C1 segment of cervical spinal cord (tissue), 14 donors: ENCODE results near the gene WWOX.

Experiments used
- DNase-seq, 14 donors: peaks; one replicate each; lab custom pipeline; 2025; lab: John Stamatoyannopoulos, UW

WWOX gene

GRCh38 chr16:79008036-79008868, 908.8 kb downstream of the WWOX start:
- no peak for DNase-seq

GRCh38 chr16:79008869-79009179, 909.4 kb downstream of the WWOX start:
- DNase-seq: no peak

GRCh38 chr16:79009896-79010295, 910.4 kb downstream of the WWOX start:
- no peak for DNase-seq

GRCh38 chr16:79011282-79011681, 911.8 kb downstream of the WWOX start:
- DNase-seq: no peak

- no peak for DNase-seq
Observed at GRCh38 chr16:79012671-79013434, 913.4 kb downstream of the WWOX start.

- no peak for DNase-seq
Observed at GRCh38 chr16:79013930-79014660, 914.6 kb downstream of the WWOX start.

- DNase-seq: no peak
Observed at GRCh38 chr16:79018650-79019429, 919.4 kb downstream of the WWOX start.

- DNase-seq: no peak
Observed at GRCh38 chr16:79019431-79019830, 920.0 kb downstream of the WWOX start.

- no peak for DNase-seq
Observed at GRCh38 chr16:79021991-79022630, 922.7 kb downstream of the WWOX start.

- no peak for DNase-seq
Observed at GRCh38 chr16:79026117-79026516, 926.7 kb downstream of the WWOX start.

- DNase-seq: no peak
Observed at GRCh38 chr16:79036541-79036940, 937.1 kb downstream of the WWOX start.

- DNase-seq: peak in 2 of 14 donors; percentile 3 to 29
Observed at GRCh38 chr16:79037521-79038373, 938.3 kb downstream of the WWOX start.

GRCh38 chr16:79041206-79041605, 941.8 kb downstream of the WWOX start:
- DNase-seq: no peak

GRCh38 chr16:79042141-79042540, 942.7 kb downstream of the WWOX start:
- DNase-seq: no peak

- no peak for DNase-seq
Observed at GRCh38 chr16:79042886-79043285, 943.4 kb downstream of the WWOX start.

- peak in 1 of 14 donors; percentile 88 for DNase-seq
Observed at GRCh38 chr16:79045191-79045590, 945.7 kb downstream of the WWOX start.

GRCh38 chr16:79047337-79047736, 947.9 kb downstream of the WWOX start:
- DNase-seq: no peak

GRCh38 chr16:79049040-79049439, 949.6 kb downstream of the WWOX start:
- DNase-seq: no peak

- no peak for DNase-seq
Observed at GRCh38 chr16:79050063-79050462, 950.6 kb downstream of the WWOX start.

- no peak for DNase-seq
Observed at GRCh38 chr16:79051313-79051712, 951.9 kb downstream of the WWOX start.
